WI38 (cell line): Measurements from ENCODE around the gene SPNS2.

Experiments used
- H3K4me3 ChIP-seq: 2 replicates; pipeline ENCODE4 v1.5.1; 2011; ENCODE audit warnings: low read depth, mild to moderate bottlenecking, control low read depth, low read length
- CTCF ChIP-seq: IDR thresholded peaks from 2 replicates; pipeline ENCODE4 v1.5.1; 2012; ENCODE audit warnings: low read depth, mild to moderate bottlenecking, control low read depth, low read length

SPNS2 gene

DNA sequence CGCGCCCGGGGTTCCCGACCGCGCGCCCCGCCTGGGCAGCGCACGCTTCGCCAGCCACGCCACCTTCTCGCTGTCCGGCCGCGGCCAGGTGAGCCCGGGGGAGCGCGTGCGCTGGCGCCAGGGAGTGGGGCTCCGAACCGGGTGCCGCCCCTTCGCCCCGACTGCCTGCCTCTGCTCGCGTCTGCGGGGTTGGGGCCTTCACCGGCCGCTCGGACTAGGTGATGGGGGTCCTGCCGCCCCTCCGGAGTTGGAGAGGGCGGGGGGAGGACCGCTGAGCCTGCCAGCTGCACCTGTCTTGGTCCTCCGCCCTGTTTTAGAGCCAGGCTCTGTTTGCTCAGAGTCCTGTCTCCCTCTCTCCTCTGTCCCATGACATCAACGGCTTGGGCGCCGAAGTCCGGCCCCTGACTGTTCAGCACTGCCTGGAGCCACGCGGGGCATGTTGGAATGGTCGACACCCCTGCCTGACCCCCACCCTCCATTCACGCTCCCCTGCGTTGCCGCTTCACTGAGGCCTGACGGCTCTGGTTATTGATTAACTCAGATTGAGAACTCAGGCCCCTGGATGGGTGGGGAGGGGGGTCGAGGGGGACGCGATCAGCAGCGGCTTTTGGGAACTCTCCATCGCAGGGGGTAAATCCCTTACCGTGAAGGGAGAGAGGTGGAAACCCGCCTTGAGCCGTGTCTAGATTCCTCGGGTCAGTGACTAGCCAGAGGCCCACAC is 86.4 kb downstream of the SPNS2 start:
- no peak for TF ChIP-seq CTCF
- no peak overlapping the region for H3K4me3 ChIP-seq

DNA sequence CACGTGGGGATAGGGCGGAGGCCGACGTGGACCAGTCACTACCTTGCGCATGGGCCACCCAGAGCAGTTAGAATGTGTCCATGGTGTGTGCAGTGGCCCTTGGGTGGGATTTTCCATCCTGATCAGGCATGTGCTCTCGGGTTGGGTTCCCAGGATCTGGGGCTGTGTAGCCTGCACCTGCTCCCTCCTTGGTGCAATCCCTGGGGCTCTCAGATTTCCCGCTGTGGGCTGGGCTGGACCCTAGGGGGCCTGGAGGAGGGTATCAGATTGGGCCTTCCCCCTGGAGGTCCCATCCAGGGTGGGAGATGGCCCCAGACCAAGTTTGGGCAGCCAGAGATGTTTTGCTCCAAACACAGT is 86.9 kb downstream of the SPNS2 start:
- no peak for TF ChIP-seq CTCF
- H3K4me3 ChIP-seq = no peak overlapping the region

DNA sequence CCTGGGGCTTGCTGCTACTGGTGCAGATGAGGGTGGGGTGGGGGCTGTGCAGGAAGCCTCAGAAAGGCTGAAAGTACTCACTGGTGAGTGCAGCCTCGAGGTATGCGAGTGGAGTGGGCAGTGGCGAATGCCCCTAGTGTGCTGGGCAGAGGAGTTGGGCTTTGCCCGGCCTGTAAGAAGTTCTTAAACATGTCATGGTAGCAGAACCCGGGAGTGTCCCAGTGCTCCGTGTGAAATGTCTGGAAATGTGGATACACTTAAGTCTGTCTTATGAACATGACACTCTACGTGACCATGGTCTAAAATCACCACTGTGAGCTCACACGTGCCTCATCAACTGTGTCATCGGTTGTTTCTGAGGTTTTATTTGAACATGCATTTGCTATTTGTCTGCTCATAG is 87.4 kb downstream of the SPNS2 start:
- no peak overlapping the region for H3K4me3 ChIP-seq
- no peak for TF ChIP-seq CTCF

DNA sequence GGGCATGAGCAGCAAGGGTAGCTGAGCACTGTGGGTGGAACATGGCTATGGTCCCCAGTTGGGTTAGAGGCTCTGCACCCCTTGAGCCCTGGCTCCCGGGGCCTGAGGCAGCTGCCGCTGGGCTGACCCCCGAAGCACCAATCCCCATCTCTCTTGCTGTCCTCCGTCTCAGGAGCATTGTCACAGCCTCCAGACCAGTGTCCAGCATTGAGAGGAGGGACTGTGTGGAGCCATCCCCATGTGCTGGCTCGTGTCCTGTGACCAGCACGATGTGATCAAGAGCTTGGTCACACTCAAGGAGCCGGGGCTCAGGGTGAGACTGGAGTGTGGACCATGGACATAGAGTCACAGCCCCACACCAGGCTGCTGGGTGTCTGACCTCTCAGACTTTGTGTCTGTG is 88.5 kb downstream of the SPNS2 start:
- TF ChIP-seq CTCF = no peak
- H3K4me3 ChIP-seq = no peak overlapping the region

DNA sequence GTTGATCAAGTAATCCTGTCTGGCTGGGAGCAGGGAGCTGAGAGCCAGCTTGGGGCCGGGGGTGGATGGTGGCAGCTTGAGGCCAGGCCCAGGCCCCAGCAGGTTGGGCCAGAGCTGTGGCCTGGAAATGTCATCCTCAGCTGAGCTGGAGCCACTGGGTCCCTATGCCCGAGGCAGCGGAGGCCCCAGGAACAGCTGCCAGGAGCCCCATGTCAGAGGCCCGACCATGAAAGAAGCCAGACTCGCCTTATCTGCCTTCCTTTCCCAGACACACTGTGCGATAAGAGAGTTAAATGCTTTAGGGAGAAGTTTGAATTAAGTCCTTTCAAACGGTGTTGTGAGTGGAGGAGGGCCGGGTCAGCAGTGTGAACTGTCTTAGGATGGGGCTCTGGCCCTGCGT is 89.1 kb downstream of the SPNS2 start:
- H3K4me3 ChIP-seq = no peak overlapping the region
- no peak for TF ChIP-seq CTCF

DNA sequence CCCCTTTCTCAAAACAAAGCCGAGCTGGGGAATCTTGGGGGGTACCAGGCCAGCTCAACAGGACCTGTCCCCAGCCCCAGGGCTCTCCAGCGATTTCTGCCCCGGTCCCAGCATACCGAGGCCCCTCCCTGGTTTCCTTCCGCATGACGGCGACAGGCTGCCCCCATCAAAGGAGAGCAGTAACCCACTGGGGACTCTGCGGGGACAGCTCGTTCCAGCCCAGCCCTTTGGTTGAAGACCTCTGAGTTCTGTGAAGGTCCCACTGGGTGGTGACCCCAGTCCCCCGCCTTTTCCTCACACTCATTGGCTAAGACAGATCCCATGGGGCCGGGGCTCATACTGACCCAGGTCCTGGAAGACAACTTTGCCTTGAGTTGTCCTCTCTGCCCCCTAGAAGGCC is 89.7 kb downstream of the SPNS2 start:
- no peak overlapping the region for H3K4me3 ChIP-seq
- no peak for TF ChIP-seq CTCF
